AML-193 (cell line): Measurements from ENCODE around the gene CAND1.

Experiments used
- DNase-seq, 2 experiments: peaks; one replicate each; lab custom pipeline; 2025; lab: John Stamatoyannopoulos, UW

CAND1 gene

DNA sequence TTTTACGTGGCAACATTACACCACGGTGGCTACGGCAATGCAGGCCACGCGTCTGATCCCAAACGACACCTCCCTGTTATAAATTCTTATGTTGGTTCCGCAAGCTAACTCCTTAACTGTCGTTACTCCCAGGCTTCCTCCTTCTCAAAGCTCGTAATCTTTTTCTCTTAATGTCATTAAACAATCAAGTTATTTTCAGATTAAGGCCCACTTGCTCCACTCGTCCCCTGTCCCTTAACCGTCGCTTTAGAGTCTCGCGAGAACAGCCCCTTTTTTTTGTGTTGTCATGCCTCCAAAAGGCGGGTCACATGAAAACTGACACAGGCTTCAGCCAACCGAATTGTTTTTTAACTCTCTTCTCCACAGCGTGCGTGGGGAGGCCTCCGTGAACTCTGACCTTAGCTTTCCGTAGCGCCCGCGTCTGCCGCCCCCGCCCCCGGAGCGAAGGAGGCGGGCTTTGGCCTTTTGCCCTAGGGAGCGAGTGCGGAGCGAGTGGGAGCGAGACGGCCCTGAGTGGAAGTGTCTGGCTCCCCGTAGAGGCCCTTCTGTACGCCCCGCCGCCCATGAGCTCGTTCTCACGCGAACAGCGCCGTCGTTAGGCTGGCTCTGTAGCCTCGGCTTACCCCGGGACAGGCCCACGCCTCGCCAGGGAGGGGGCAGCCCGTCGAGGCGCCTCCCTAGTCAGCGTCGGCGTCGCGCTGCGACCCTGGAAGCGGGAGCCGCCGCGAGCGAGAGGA is at the start of gene CAND1:
TSS of gene CAND1 (plus strand) at position 463 of the 737 bp plus-strand sequence. CDS start 360 bp downstream, outside the sequence.
- DNase-seq, result peak; percentile 94 to 96

DNA sequence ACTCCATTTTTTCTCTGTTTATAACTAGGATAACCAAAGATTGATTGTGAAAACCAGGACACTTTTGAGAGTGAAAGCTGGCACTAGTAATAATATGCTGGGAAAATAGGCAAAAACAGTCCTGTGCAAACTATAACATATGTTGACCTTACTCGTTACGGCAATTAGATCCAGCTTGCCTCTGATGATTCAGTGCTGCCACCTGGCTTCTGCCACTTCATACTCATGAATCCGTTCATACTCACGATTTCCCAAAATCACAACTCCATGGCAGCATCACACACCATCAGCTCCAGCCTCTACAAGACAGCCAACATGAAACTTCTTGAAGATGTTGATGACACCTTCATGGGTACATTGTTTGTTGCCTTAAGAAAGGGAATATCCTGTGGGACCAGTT is 49.1 kb upstream of the CAND1 start:
- DNase-seq, result no peak

DNA sequence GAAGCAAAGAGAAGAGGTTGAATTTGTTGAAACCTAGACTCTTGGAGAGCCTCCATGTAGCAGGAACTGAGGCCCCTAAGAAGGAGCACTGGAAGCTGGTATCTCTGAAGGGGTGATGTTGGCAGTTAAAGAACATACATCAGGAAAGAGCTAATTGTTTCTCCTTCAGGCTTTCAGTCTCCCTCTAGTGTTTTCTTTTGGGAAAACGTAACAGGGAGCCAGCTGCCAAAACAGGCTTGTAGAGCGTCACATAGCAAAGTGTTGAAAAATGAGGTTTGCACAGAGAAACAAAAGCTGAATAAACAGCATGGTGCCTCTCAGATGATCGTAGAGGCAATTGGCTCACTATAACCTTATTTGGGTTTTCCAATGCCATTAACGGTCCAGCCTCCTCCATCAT is 46.9 kb upstream of the CAND1 start:
- DNase-seq, result peak in 1 of 2 experiments; percentile 5

DNA sequence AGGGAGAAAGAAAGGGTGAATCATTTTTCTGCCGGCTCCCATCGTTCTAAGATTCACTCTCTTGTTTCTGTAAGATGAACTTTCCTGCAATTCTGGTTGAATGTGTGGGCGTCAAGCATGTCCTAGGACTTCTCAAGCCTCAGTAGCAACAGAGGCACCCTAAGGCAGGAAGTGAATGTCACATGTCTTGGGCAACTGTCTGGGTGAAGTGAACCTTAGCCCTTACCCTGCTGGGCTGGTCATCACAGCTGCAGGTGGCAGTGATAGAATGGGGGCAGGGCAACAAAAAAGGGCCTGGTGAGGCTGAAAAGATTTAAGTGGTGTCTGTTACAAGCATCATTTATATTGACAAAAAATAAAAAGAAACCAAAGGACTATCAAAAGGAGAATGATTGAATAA is 45.9 kb upstream of the CAND1 start:
- no peak for DNase-seq

DNA sequence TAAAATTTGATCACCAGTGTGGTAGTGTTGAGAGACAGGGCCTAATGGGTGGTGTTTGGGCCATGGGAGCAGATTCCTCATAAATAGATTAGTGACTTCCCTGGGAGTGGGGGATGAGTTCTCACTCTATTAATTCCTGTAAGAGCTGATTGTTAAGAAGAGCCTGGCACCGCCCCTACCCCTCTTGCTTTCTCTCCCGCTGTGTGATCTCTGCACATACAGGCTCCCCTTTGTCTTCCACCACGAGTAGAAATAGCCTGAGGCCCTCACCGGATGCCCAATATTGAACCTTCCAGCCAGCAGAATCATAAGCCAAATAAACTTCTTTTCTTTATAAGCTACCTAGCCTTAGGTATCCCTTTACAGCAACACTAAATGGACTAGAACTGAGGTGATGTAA is 31.9 kb upstream of the CAND1 start:
- no peak for DNase-seq

DNA sequence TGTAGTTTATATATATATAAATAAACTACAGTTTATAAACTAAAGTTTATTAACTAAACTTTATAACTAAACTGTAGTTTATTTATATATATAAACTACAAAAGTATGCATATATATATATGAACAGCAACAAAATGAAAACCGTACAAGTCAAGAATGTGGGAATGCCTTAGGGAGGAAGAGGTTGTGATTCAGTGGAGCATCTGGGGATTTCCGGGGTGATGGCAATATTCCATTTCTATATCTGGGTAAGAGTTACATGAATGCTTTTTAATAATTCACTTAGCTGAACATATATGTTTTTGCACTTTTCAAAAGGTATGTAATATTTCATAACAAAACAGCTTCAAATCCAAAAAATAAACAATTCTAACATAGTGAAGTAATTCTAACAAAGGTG is 30.1 kb upstream of the CAND1 start:
- DNase-seq, result no peak

DNA sequence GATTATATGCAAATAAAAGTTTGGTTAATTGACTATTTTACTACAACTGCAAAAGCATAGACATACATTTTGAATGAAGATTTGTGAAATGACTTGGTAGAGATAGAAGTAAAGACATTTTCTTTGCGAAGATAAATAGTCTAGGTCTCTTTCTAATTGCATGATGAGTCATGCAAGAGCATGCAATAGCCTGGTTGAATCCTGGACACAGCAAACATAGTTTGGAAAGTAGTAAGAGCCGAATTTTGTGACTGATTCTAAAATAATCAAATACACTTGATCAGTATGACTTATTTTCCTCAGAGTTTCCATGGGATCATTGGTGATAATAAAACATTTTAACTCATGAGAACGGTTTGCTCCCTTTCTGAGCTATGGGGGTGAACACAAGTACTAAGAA is 27.7 kb upstream of the CAND1 start:
- no peak for DNase-seq

DNA sequence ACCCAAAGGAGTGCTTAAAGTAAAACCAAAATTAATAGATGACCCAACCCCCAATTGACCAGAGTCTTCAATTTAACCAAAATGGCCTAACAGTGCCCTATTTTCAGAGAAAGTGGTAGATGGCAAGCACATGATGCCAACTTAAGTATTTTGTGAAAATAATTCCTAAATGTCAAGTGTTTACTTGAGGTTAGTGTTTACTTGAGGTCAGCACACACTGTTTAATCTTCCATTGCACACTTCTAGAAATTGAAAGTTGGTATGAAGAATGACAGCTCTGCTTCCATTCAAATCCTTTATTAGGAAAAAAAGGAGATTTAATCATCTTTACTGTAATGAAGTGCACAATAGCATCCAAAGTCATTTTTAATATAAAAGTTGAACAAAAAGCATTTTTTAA is 25.9 kb upstream of the CAND1 start:
- no peak for DNase-seq

DNA sequence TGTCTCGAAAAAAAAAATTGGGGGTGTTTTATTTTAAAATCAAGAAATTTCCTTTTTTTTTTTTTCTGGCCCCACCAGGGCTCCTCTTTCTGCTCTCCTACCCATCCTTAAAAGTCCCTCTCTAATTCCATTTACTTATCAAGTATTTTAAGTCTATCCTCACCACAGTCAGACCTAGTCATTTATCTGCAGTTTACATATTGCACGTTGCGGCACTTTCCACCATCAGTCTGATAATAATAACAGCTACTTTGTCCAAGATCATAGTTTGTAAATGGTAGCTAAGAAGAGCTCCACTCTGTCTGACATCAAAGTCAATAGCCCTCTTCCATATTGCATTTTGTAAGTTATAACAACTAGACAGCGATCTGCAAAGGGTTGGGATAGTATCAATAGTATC is 23.6 kb upstream of the CAND1 start:
- DNase-seq, result no peak

DNA sequence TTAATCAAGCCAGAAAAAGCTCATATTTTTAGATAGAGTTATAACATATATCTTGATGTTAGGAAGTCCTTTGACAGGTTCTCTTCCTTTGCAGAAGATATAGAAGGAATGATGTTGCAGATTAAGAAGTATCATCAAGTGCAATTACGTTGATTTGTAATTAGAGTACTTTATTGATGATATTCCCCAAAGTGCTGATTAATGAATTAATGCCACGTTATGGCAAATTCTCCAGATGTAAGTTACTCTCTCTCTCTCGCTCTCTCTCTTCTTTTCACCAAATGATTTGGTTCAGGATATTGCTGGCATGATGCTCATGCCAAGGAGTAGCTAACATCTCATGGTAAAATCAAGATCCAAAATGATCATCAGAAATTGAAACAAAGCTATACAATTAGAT is 18.1 kb upstream of the CAND1 start:
- no peak for DNase-seq

DNA sequence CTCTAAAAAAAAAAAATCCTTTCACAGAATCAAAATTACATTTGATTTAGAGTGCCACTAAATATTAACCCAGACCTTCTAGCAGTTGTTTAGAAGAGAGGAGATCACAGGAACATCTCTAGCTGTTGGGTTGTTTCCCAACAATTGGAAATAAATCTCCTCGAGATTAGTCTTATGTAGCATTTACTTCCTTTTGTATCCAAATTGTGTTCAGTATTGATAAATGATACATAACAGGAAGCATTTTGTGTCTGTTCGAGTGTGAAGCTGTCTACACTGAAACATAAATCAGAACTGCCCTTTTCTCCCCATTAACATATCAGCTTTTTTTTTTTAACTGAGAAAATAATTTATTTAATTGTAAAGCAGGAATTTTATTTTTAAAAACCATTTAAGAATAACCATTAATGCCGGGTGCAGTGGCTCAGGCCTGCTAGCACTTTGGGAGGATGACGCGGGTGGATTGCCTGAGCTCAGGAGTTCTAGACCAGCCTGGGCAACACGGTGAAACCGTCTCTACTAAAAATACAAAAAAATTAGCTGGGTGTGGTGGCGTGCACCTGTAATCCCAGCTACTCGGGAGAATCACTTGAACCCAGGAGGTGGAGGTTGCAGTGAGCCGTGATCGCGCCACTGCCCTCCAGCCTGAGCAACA is 14.7 kb upstream of the CAND1 start:
- no peak for DNase-seq

DNA sequence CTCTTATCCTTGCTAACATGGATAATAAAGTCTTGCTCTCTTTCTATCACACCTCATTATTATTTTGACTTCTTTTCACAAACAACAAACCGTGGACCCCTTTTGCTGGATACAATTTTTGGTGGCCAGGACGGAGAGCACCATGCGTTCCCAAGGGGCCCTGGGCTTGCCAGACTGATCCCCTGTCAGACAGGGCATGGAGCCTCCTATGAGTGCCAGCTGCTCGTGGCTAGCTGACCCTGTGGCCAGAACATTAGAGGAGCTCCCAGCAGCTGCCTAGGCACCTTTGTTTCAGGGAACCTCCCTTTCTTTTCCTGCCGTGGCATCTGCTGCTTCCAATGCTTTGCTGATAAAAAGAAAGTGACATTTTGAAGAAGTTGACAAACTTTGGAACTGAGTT is 12.5 kb upstream of the CAND1 start:
- no peak for DNase-seq

DNA sequence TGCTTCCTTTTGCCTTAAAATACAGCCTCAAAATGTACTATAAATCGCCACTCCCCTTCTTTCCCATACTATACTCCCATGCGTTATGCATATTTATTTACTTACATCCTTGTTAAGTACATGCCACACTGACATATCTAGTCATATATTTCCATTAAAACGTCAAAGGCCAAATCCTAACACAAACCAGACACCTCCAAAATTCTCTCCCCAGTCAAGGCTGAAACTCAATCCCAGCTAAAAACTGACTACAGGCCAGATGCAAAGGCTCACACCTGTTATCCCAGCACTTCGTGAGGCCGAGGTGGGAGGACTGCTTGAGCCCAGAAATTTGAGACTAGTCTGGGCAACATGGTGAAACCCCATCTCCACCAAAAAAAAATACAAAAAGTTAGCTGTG is 5.7 kb upstream of the CAND1 start:
- no peak for DNase-seq

DNA sequence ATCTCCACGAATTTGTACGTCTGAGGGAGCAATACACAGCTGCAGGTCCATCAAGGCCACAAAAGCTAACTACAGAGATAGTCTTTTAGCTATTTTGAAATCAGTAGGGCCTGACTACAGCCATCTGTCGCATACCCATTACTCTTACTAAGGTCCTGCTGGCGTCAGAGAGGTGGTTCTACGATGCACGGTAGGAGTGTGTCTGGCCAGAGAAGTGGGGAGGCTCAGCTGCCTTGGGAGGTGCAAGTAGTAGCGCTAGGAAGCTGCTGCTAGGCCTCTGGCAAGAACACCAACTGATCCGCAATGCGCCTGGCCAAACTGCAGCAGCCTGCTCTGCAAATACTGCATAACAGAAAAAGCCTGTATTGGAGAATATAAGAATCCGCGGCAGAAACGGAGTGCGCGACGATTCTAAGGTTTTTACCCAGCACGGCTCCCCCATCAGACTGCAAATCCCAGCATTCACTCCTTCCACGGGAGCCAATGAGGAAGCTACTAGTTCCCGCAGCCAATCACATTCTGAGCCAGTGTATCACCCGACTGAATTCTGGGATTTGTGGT is 743 bp upstream of the CAND1 start:
- peak; percentile 95 to 96 for DNase-seq

DNA sequence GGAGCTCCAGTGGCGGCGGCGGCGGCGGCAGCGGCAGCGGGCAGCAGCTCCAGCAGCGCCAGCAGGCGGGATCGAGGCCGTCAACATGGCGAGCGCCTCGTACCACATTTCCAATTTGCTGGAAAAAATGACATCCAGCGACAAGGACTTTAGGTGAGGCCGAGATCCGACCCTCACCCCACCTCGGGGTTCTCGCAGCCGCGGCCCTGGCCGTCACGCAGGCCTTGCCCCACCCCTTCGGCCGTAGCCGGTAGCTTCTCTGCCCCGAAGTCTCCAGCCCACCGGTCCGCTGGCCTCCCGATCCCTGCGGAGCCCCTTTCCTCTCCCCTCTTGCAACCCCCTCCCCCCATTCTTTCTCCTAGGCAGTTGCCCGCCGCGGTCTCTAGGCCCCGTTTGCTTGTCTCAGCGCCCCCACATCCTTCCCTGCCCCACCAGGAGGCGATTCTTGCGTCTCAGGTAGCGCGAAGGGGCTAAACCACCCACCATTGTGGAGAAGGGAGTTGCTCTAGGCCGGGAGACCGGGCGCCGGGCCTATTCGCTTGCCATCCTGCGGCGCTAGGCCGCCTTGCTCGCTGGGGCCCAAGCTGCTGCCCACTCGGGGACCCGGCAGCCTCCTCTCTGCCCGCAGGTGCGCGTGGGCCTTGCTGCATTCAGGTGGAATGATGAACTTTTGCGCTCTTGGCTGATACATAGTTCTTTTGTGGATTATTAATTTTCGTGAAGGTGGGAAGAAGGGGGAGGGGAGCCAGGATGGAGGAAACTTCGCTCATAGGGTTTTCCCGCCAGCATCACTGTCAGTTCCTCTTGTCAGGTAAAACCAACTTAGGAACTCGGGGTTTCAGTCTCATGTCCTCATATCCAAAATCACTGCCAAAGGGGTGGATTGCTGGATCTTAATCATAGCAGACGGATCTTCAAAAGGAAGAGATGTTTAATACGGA is 745 bp downstream of the CAND1 start:
- DNase-seq, result no peak

DNA sequence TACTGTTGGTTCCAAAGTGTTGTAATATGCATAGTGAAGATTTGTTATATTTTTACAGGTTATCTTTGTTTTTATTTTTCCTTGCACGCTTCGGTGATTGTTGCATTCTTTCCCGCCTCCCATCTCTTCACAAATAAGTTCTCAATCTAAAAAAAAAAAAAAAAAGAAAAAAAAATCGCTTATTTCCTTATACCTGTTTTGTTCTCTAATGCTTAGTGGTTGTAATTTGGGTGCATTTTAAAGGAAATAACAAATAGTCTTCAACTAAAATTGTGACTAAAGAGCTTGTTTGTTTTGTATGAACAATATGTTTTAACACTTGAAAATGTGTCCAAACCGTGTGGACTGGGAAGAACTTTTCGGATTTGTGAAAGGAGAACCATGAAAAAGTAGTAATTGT is 1.5 kb downstream of the CAND1 start:
- no peak for DNase-seq

DNA sequence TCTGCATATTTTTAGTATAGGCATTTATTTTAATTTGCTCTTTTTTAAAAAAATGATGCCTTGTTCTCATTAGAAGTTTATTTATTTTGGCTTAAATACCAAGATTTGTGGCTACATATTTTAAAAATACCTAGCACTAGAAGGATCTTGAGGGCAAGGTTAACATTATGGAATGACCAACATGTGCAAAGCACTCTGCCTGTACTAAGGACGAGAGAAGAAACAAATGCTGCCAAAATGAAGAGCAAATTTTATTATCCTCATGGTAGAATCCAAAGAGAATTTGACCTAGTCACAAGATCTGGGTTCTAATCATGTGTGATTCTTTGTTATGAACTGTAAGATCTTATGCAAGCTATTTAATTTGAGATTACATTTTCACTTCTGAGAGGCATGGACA is 2.8 kb downstream of the CAND1 start:
- DNase-seq, result no peak

DNA sequence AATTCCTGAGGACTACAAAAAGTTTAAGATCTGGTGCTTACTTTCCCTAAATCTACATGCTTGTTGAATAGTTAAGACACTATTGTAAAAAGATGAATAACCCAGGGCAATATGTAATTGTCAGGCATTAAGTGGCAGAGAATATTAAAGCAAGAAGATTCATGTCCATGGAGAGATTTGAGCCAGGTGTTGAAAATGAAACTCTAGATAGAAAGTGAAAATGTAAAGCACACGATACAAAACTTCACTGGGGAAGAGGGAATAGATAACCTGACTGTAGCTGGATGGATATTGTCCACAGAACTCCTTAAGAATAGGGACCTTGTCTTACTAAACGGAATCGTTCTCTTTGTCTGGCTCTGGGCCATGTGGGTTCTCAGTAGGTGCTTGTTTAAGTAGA is 5.0 kb downstream of the CAND1 start:
- DNase-seq, result no peak

DNA sequence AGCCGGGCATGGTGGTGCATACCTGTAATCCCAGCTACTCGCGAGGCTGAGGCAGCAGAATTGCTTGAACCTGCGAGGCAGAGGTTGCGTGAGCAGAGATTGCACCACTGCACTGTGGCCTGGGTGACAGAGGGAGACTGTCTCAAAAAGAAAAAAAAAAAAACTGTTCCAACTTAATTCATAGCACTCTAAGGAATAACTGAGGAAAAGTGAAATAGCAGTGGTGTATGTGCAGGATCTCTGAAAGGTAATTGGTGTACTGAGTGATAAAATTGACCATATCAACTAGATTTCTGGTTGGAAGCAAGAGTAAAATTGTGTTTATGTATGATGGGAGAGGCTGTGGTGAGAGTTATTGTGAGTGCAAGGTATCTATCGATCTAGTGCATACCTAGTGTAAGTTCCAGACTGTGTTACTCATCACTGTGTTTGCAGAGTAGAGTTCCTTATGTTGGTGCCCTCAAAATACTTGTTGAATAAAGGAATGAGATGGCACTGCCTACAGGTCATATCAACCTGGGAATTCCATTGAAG is 6.3 kb downstream of the CAND1 start:
- no peak for DNase-seq

DNA sequence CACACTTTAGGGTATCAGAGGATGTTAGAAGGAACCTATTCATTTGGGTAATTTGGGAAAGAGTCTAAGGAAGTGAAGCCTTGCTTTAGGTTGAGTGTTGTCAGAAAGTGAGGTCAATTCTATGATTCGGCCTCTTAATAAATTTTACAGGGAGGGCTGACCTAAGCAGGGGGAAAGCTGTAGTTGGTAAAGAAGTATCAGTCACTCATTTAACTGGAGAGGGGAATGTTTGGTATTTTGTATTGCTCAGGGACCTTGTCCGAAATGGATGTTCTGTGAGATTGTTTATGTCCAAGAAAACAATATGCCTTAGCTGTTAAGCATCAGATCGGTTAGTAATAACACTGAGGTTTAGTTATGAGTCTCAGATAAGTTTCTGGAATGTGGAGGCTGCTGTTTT is 7.3 kb downstream of the CAND1 start:
- DNase-seq, result no peak

DNA sequence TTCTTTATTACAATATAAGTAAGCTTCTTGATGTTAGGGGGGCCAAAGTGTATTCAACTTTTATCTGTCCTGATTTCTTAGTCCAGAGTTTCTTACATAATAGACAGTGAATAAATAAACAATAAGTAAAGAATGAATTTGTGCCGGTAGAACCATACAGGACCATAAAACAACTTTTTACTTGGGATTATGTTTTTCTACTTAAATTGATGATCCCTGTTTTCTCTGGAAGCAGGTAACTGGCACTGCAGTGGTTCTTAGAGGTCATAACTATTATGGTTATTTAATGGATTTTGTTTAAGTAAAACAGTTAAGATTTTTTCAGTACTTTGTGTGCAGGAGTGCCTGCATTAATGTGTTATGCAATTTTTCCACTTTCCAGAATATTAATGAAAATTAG is 10.5 kb downstream of the CAND1 start:
- no peak for DNase-seq

DNA sequence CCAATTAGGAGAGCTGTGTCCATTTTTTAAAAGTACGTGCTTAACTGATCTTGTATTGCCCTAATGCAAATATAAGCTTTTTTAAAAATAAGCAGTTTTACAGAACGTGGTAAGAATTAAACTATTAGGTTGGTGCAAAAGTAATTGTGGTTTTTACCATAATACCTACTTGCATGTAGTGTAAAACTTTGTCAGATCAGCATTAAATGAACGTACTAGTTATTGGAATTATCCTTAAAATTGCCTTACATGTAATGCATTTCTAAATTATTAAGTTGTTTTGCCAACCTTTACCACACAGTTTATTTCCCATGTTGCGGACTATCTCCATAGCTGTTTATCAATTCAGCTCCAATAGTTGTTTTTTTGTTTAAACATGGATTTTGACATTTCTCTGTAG is 10.9 kb downstream of the CAND1 start:
- DNase-seq, result no peak
